HG03159 (cell line): ENCODE data around the gene GRAP.
"Not testable (repeated sequence)": the region's sequence is repeated elsewhere in the genome, so short reads cannot be mapped to it uniquely, and the experiment has no call there.

Experiments used
- ATAC-seq: cut with Tn5 transposase; IDR thresholded peaks from one replicate; pipeline ENCODE4 v1.9.1; 2021; ENCODE audit warnings: mild to moderate bottlenecking, moderate library complexity; ENCODE audit not compliant: unreplicated experiment

The GRAP gene

GRCh38 chr17:19046782-19047375 lies at the start of gene GRAP:
Gene GRAP, minus strand, starts transcription at chr17:19046957. Its CDS starts 31 bp downstream, at chr17:19046926.
- not testable (repeated sequence) for ATAC-seq

DNA sequence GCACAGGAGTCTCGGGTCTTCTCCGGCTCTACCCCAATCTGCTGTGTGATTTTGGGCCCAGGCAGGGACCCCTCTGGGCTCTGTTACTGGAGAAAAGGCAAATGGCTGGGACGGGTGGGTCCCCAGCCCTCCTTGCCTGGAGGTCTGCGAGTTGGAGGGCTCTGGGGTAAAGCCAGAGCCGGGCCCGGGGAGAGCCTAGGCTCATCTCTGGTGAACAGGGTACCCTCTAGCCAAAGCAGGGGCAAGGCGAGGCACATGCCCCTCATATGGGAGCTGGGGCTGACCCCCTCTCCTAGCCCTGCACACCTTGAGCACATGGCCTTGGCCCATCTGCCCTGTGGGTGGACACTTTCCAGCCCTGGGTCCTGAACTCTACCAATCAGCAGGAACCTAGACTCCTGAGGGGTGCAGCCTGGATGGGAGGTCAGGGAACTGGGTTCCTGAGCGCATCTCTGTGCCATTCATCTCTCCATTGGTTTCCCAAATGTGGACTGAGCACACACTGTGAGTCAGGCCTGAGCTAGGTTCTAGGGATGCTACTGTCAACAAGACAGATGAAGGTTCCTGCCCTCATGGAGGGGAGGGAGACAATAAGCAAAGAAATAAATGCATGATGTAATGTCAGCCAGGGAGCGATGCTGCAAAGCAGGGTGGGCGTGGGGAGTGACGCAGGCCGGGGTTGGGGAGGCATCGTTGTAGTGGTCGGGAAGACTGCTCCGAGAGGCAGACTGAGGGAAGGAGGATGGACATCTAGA lies 47.1 kb upstream of the GRAP start:
- not testable (repeated sequence) for ATAC-seq

GRCh38 chr17:19092737-19093683 lies 46.3 kb upstream of the GRAP start:
- ATAC-seq = not testable (repeated sequence)

GRCh38 chr17:19090058-19090772 lies 43.5 kb upstream of the GRAP start:
- not testable (repeated sequence) for ATAC-seq

GRCh38 chr17:19088804-19089685 lies 42.3 kb upstream of the GRAP start:
- not testable (repeated sequence) for ATAC-seq

DNA sequence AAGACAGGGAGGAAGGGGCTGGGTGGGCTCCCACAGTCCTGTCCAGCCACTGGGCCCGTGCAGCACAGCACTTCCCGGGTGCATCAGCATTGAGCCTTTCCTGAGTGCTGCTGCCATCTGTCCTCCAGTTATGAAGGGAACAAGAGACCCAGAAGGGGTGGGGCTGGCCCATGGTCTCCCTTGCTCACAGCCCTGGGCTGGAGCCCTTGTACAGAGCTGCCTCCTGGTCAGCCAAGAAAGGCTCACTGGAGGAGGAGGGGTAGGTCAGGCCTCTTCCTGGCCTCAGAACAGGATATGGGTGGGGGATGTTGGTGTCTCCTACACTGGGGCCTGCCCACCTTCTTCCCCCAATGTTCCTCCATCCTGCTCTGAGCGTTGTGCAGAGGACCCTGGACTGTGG lies 30.6 kb upstream of the GRAP start:
- ATAC-seq = not testable (repeated sequence)

- not testable (repeated sequence) for ATAC-seq
These were observed 29.8 kb upstream of the GRAP start for GRCh38 chr17:19076398-19077192.

DNA sequence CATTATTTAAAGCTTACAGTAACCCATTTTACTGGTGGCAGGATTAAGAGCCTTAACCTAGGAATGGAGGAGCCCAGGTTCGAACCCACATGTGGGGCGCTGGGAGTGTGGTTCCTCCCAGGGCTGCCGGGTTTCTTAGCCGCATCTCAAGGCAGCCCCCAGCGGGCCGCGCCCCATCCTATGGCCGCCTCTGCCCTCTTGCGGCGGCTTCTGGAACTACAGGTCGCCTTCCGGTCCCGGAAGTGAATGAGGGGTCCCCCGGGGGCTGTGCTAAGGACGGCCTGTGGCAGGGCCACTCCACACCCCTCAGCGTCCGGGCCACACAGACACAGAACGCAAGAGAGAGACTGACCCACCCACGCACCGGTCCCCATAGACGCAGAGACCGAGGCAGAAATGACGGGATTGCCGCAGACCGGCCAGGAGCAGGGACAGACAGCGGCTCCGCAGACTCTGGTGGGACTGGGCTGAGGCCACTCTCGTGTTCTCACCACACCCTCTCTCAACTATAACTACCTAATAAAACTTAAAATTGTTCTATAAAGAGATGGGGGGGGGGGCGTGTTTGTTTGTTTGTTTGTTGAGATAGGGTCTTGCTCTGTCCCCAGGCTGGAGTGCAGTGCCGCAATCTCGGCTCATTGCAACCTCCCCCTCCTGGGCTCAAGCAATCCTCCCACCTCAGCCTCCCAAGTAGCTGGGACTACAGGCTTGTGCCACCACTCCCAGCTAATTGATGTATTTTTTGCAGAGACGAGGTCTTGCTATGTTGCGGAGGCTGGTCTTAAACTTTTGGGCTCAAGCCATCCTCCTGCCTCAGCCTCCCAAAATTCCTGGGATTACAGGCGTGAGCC lies 23.8 kb upstream of the GRAP start:
- peak; percentile 82 for ATAC-seq

- ATAC-seq = not testable (repeated sequence)
These were observed 17.6 kb upstream of the GRAP start for GRCh38 chr17:19064378-19064777.

DNA sequence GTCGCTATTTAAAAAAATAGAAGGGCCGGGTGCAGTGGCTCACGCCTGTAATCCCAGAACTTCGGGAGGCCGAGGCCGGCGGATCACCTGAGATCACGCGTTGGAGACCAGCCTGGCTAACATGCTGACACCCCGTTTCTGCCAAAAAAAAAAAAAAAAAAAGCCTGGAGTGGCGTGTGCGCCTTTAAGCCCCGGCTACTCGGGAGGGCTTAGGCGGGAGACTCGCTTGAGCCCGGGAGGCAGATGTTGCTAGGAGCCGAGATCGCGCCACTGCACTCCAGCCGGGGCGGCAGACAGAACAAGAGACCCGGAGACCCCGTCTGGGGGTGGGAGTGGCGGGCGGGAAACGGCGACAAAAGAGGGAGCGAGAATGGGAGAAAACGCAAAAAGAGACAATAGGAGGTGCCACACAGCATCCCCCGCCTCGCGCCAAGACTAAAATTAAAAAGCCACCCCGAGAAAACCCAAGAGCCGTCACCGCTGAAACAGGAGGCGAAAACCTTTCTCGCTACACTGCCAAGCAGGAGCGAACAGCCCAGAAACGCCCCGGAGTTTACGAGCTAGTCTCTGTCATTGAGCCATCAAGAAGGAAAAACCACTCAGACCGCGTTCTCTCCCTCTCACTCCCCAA lies 16.7 kb upstream of the GRAP start:
- ATAC-seq = peak; percentile 12

DNA sequence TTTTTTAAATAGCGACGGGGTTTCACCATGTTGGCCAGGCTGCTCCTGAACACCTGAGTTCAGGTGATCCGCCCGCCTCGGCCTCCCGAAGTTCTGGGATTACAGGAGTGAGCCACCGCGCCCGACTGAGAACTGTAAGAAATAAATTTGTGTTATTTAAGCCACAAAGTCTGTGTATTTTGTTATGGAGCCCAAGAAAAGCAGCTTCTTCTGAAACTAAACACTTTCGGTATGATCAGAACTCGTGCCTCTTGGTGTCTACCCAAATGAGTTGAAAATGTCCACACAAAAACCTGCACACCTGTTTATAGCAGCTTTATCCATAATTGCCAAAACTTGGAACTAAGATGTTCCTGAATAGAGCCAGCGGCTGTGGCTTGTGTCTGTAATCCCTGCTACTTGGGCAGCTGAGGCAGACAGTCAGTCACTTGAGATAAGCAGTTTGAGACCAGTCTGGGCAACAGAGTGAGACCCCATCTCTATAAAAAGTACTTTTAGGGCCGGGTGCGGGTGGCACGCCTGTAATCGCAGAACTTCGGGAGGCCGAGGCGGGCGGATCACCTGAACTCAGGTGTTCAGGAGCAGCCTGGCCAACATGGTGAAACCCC lies 16.1 kb upstream of the GRAP start:
- ATAC-seq = peak; percentile 73

GRCh38 chr17:19062009-19062717 lies 15.4 kb upstream of the GRAP start:
- peak; percentile 38 for ATAC-seq

DNA sequence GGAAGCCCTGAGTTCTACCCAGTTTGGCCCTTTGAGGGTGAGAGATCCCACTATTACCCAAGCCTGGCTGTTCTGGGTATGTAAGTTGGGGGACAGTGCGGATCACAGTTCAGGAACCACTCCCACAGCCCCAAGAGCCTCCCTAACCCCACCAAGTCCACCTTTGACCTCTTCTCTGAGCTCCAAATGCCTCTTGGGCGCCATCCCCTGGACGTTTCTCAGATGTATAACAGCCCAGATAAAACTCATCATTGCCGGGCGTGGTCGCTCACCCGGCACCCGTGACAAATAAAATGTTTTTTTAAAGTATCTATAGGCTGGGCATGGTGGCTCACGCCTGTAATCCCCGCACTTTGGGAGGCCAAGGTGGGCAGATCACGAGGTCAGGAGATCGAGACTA lies 8.7 kb upstream of the GRAP start:
- not testable (repeated sequence) for ATAC-seq

- ATAC-seq = not testable (repeated sequence)
These were observed 2.1 kb upstream of the GRAP start for GRCh38 chr17:19048826-19049225.

DNA sequence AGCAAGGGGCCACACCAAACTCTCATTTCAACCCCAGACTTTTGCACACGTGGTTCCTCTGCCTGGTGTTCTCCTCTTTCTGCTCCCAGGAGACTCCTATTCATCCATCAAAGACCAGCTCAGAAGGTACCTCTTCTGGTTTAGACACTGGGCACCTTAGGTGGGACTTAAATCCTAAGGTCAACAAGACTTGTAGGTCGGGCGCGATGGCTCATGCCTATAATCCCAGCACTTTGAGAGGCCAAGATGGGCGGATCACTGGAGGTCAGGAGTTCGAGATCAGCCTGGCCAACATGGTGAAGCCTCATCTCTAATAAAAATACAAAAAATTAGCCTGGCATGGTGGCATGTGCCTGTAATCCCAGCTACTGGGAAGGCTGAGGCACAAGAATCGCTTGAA lies 753 bp upstream of the GRAP start:
- ATAC-seq = not testable (repeated sequence)

- ATAC-seq = not testable (repeated sequence)
These were observed 2.1 kb downstream of the GRAP start for GRCh38 chr17:19044643-19045042.
